Subcutaneous abdominal adipose tissue (tissue), 5 donors: ENCODE results near the gene ZHX3.

Source experiments
- H3K27ac ChIP-seq: one replicate; pipeline ENCODE4 v1.7.0; 2013; ENCODE audit warnings: low read depth, mild to moderate bottlenecking, inconsistent platforms, low read length, moderate library complexity
- H3K27me3 ChIP-seq, 5 donors: one replicate each; pipeline ENCODE4 v1.7.0; 2013; ENCODE audit warnings: low read length in 5 of 5, inconsistent platforms in 1 of 5; ENCODE audit not compliant: control insufficient read depth in 5 of 5, insufficient read depth in 4 of 5
- H3K36me3 ChIP-seq, 5 donors: one replicate each; pipeline ENCODE4 v1.7.0; 2013; ENCODE audit warnings: low read length in 5 of 5; ENCODE audit not compliant: control insufficient read depth in 5 of 5, insufficient read depth in 5 of 5
- H3K4me1 ChIP-seq, 5 donors: one replicate each; pipeline ENCODE4 v1.7.0; 2013; ENCODE audit warnings: low read length in 5 of 5, mild to moderate bottlenecking in 3 of 5, moderate library complexity in 1 of 5; ENCODE audit not compliant: control insufficient read depth in 5 of 5, insufficient read depth in 5 of 5
- H3K4me3 ChIP-seq, 5 donors: one replicate each; pipeline ENCODE4 v1.7.0; 2013; ENCODE audit warnings: low read length in 5 of 5, low read depth in 1 of 5
- H3K9ac ChIP-seq, 5 donors: one replicate each; pipeline ENCODE4 v1.7.0; 2013; ENCODE audit warnings: low read length in 5 of 5, mild to moderate bottlenecking in 4 of 5, moderate library complexity in 3 of 5
- H3K9me3 ChIP-seq, 5 donors: one replicate each; pipeline ENCODE4 v1.7.0; 2013; ENCODE audit warnings: low read length in 5 of 5; ENCODE audit not compliant: control insufficient read depth in 5 of 5
- donor health status: healthy.
- donor health status: healthy.
- donor health status: healthy.
- donor health status: healthy.
- donor health status: healthy.

The ZHX3 gene

GRCh38 chr20:41222703-41223102 is 94.8 kb downstream of the ZHX3 start:
- Histone ChIP-seq H3K9ac (no peak overlapping the region), H3K27me3 (no peaks in the 10 kb centered on the region), H3K4me1 (peaks cover 0 to 5% (median 0%) of the 10 kb centered on the region in 5 donors), H3K27ac (no peak overlapping the region), H3K4me3 (no peak overlapping the region), H3K36me3 (peaks cover 0 to 2% (median 0%) of the 10 kb centered on the region in 5 donors), H3K9me3 (no peaks in the 10 kb centered on the region)

GRCh38 chr20:41222296-41222695 is 95.2 kb downstream of the ZHX3 start:
- Histone ChIP-seq H3K36me3 (peaks cover 0 to 2% (median 0%) of the 10 kb centered on the region in 5 donors), H3K4me1 (peaks cover 0 to 5% (median 0%) of the 10 kb centered on the region in 5 donors), H3K9me3 (no peaks in the 10 kb centered on the region), H3K4me3 (no peak overlapping the region), H3K9ac (no peak overlapping the region), H3K27me3 (no peaks in the 10 kb centered on the region), H3K27ac (no peak overlapping the region)

- Histone ChIP-seq H3K27me3 (no peaks in the 10 kb centered on the region), H3K9me3 (no peaks in the 10 kb centered on the region), H3K36me3 (peaks cover 0 to 2% (median 0%) of the 10 kb centered on the region in 5 donors), H3K4me3 (no peak overlapping the region), H3K27ac (no peak overlapping the region), H3K4me1 (peaks cover 0 to 5% (median 0%) of the 10 kb centered on the region in 5 donors), H3K9ac (no peak overlapping the region)
These were observed 95.8 kb downstream of the ZHX3 start for GRCh38 chr20:41221614-41222218.

- Histone ChIP-seq H3K4me3 (no peak overlapping the region), H3K27ac (no peak overlapping the region), H3K4me1 (peaks cover 0 to under 1% (median 0%) of the 10 kb centered on the region in 5 donors), H3K27me3 (no peaks in the 10 kb centered on the region), H3K9me3 (no peaks in the 10 kb centered on the region), H3K9ac (no peak overlapping the region), H3K36me3 (peaks cover 0 to 2% (median 0%) of the 10 kb centered on the region in 5 donors)
These were observed 97.7 kb downstream of the ZHX3 start for GRCh38 chr20:41219824-41220223.

GRCh38 chr20:41218466-41218865 is 99.1 kb downstream of the ZHX3 start:
- H3K27ac ChIP-seq = no peak overlapping the region

GRCh38 chr20:41217422-41217821 is 100.1 kb downstream of the ZHX3 start:
- Histone ChIP-seq H3K27ac (no peak overlapping the region), H3K4me1 (peaks cover 0 to 5% (median 0%) of the 10 kb centered on the region in 5 donors)

More at GRCh38 chr20:41218466-41218865, 99.1 kb downstream of the ZHX3 start:
- Histone ChIP-seq H3K27me3 (no peaks in the 10 kb centered on the region), H3K9me3 (no peaks in the 10 kb centered on the region), H3K9ac (no peak overlapping the region), H3K4me3 (no peak overlapping the region), H3K4me1 (peaks cover 0 to 2% (median 0%) of the 10 kb centered on the region in 5 donors), H3K36me3 (peaks cover 0 to 2% (median 0%) of the 10 kb centered on the region in 5 donors)

GRCh38 chr20:41214666-41215065 is 102.9 kb downstream of the ZHX3 start:
- H3K4me3 ChIP-seq = no peak overlapping the region

More at GRCh38 chr20:41217422-41217821, 100.1 kb downstream of the ZHX3 start:
- Histone ChIP-seq H3K9ac (no peak overlapping the region), H3K27me3 (no peaks in the 10 kb centered on the region), H3K9me3 (no peaks in the 10 kb centered on the region), H3K4me3 (no peak overlapping the region), H3K36me3 (peaks cover 0 to 4% (median 0%) of the 10 kb centered on the region in 5 donors)

GRCh38 chr20:41214202-41214601 is 103.3 kb downstream of the ZHX3 start:
- Histone ChIP-seq H3K4me1 (peaks cover 0 to 5% (median 0%) of the 10 kb centered on the region in 5 donors), H3K9ac (no peak overlapping the region), H3K27me3 (no peaks in the 10 kb centered on the region), H3K9me3 (no peaks in the 10 kb centered on the region), H3K4me3 (no peak overlapping the region), H3K36me3 (peaks cover 0 to 2% (median 0%) of the 10 kb centered on the region in 5 donors), H3K27ac (no peak overlapping the region)

More at GRCh38 chr20:41214666-41215065, 102.9 kb downstream of the ZHX3 start:
- Histone ChIP-seq H3K27me3 (no peaks in the 10 kb centered on the region), H3K36me3 (peaks cover 0 to 2% (median 0%) of the 10 kb centered on the region in 5 donors), H3K4me1 (peaks cover 0 to 5% (median 0%) of the 10 kb centered on the region in 5 donors), H3K27ac (no peak overlapping the region), H3K9me3 (no peaks in the 10 kb centered on the region), H3K9ac (no peak overlapping the region)

GRCh38 chr20:41213150-41213820 is 104.2 kb downstream of the ZHX3 start:
- no peak overlapping the region for H3K9ac ChIP-seq
- no peak overlapping the region for H3K4me3 ChIP-seq
- no peak overlapping the region for H3K27ac ChIP-seq
- H3K27me3 ChIP-seq = no peaks in the 10 kb centered on the region
- H3K36me3 ChIP-seq = peaks cover 0 to 2% (median 0%) of the 10 kb centered on the region in 5 donors
- peaks cover 0 to 5% (median 0%) of the 10 kb centered on the region in 5 donors for H3K4me1 ChIP-seq
- no peaks in the 10 kb centered on the region for H3K9me3 ChIP-seq

- Histone ChIP-seq H3K27me3 (no peaks in the 10 kb centered on the region), H3K9ac (no peak overlapping the region), H3K4me3 (no peak overlapping the region), H3K9me3 (no peaks in the 10 kb centered on the region), H3K27ac (no peak overlapping the region), H3K4me1 (peaks cover 0 to 9% (median 0%) of the 10 kb centered on the region in 5 donors), H3K36me3 (peaks cover 0 to 32% (median 30%) of the 10 kb centered on the region in 5 donors)
These were observed 112.2 kb downstream of the ZHX3 start for GRCh38 chr20:41205313-41205712.
